Fibroblast of skin of abdomen (primary cell): ENCODE data around the gene SULT1C4.

Experiments
- DNase-seq: peaks from one replicate; pipeline ENCODE4 v3.0.0-alpha.2; 2013

Gene SULT1C4

GRCh38 chr2:108370080-108370479 is 7.7 kb upstream of the SULT1C4 start:
- DNase-seq = no peak

- no peak for DNase-seq
These were observed 980 bp upstream of the SULT1C4 start for GRCh38 chr2:108376774-108377173.

GRCh38 chr2:108377401-108377800 is 353 bp upstream of the SULT1C4 start:
- DNase-seq = no peak

- no peak for DNase-seq
These were observed 1.1 kb downstream of the SULT1C4 start for GRCh38 chr2:108378851-108379250.

GRCh38 chr2:108382196-108382595 is 4.4 kb downstream of the SULT1C4 start:
- DNase-seq = no peak

GRCh38 chr2:108383146-108383830 is 5.5 kb downstream of the SULT1C4 start:
- no peak for DNase-seq

GRCh38 chr2:108384662-108385393 is 7.1 kb downstream of the SULT1C4 start:
- DNase-seq = no peak

GRCh38 chr2:108385411-108386071 is 7.8 kb downstream of the SULT1C4 start:
- no peak for DNase-seq

GRCh38 chr2:108388045-108388444 is 10.3 kb downstream of the SULT1C4 start:
- DNase-seq = no peak

- no peak for DNase-seq
These were observed 12.6 kb downstream of the SULT1C4 start for GRCh38 chr2:108390340-108390739.

- no peak for DNase-seq
These were observed 14.3 kb downstream of the SULT1C4 start for GRCh38 chr2:108392029-108392428.

- no peak for DNase-seq
These were observed 15.4 kb downstream of the SULT1C4 start for GRCh38 chr2:108393197-108393596.

- no peak for DNase-seq
These were observed 17.4 kb downstream of the SULT1C4 start for GRCh38 chr2:108395155-108395554.

GRCh38 chr2:108396845-108397244 is 19.1 kb downstream of the SULT1C4 start:
- peak; percentile 27 for DNase-seq

GRCh38 chr2:108399479-108399878 is 21.7 kb downstream of the SULT1C4 start:
- no peak for DNase-seq

GRCh38 chr2:108401800-108402199 is 24.0 kb downstream of the SULT1C4 start:
- DNase-seq = no peak

GRCh38 chr2:108403494-108403893 is 25.7 kb downstream of the SULT1C4 start:
- DNase-seq = peak; percentile 82

GRCh38 chr2:108404784-108405397 is 27.1 kb downstream of the SULT1C4 start:
- no peak for DNase-seq

- DNase-seq = no peak
These were observed 30.3 kb downstream of the SULT1C4 start for GRCh38 chr2:108407864-108408729.

GRCh38 chr2:108409768-108410167 is 32.0 kb downstream of the SULT1C4 start:
- DNase-seq = peak; percentile 56

GRCh38 chr2:108412995-108413710 is 35.4 kb downstream of the SULT1C4 start:
- peak; percentile 84 for DNase-seq

- DNase-seq = no peak
These were observed 35.9 kb downstream of the SULT1C4 start for GRCh38 chr2:108413711-108414095.
